Eye (tissue), 1 donor: Measurements from ENCODE around the gene ITPKC.
A peak's percentile ranks its signal among the peaks of the same experiment; 100 is the strongest.
"Not testable (repeated sequence)": the region's sequence is repeated elsewhere in the genome, so short reads cannot be mapped to it uniquely, and the experiment has no call there.

Source experiments
- DNase-seq: peaks from one replicate; pipeline ENCODE4 v3.0.0-alpha.2; 2015

The ITPKC gene

DNA sequence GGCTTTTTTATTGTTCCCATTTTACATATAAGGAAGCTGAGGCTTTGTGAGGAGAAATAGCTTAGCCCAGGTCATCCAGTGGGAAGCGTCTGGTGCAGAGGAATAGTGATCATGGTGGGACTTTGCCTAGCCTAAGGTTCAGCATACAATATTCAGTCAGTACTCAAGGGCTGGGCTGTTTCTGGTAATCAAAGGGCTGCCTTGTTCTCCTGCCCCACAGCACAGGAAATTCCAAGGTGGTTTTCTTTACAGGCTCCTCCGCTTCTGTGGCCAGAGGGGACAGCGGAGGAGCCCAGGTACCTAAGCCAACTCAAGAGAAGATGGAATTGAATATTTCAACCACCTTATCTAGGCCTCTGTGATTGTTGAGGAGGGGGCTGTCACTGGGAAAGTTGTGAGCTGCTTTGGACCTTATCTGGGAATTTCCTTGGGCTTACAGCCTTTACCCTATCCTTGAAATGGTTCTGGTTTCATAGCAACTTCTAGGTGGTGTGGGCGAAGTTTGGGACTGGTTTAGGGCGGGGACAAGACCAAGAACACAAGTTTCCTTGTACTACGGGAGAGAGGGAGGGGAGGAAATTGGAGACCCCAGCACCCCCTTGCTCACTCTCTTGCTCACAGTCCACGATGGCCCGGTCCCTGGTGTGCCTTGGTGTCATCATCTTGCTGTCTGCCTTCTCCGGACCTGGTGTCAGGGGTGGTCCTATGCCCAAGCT is 58.2 kb downstream of the ITPKC start, which contains the start of gene MIA:
Gene MIA (plus strand): TSS at position 606 of the 716 bp plus-strand sequence. CDS start 22 bp downstream, at position 628.
- no peak for DNase-seq

DNA sequence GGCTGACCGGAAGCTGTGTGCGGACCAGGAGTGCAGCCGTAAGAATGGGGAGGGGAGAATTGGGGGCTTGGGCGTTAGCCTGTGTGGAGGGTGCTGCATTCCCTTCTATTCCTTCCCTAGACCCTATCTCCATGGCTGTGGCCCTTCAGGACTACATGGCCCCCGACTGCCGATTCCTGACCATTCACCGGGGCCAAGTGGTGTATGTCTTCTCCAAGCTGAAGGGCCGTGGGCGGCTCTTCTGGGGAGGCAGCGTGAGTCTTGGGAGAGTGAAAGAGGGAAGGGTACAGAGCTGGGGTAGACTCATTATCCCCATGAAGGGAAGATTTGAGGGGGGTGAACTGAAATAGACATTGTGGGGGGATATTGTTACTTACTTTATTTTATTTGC is 58.7 kb downstream of the ITPKC start:
- DNase-seq: no peak

DNA sequence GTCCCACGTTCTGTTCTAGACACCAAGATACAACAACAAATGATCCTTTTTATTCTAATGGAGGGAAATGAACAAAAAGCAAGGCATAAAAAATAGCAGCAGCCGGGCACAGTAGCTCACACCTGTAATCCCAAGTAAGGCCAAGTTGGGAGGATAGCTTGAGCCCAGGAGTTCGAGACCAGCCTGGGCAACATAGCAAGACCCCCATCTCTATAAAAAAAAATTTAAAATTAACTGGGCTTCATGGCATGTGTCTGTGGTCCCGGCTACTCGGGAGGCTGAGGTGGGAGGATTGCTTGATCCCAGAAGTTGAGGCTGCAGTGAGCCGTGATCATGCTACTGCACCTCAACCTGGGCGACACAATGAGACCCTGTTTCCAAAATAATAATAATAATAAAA is 59.5 kb downstream of the ITPKC start:
- no peak for DNase-seq

DNA sequence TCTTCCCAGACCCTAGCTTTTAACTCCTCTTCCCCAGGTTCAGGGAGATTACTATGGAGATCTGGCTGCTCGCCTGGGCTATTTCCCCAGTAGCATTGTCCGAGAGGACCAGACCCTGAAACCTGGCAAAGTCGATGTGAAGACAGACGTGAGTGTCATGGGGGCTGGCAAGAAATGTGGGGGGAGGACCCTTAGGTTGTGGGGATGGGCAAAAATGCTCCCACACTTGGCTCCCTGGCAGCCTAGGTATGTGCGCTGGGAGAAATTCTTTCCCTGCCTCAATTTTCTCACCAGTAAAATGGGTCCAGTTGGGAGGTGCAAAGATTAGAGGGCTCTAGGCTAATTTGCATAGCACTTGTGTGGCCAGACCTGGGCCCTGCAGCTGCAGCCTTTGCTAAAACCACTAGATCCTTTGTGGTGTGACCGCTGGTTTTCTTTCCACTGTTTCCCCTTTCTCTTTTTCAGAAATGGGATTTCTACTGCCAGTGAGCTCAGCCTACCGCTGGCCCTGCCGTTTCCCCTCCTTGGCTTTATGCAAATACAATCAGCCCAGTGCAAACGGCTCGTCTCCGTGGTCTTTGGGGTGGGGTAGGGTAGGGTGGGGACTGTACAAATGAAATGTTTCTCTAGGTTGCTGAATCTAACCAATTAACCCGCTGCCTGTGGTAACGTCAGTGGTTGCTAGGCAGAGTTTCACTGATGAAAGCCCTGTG is 60.2 kb downstream of the ITPKC start:
- DNase-seq: peak; percentile 98

DNA sequence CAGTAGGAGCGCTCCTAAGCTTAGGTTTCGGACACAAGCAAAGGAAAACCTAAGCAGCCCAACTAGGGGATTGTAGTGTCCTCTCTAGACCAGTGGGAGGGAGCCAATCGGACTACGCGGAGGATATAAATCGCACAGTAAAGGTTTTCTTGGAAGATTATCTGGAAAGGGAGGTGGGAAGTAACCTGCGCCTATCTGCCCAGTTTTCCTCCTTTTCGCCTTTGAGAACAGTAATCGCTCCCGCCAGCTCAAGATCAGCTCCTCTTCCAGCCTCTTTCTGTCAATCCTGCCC is 60.7 kb downstream of the ITPKC start:
- DNase-seq: no peak

DNA sequence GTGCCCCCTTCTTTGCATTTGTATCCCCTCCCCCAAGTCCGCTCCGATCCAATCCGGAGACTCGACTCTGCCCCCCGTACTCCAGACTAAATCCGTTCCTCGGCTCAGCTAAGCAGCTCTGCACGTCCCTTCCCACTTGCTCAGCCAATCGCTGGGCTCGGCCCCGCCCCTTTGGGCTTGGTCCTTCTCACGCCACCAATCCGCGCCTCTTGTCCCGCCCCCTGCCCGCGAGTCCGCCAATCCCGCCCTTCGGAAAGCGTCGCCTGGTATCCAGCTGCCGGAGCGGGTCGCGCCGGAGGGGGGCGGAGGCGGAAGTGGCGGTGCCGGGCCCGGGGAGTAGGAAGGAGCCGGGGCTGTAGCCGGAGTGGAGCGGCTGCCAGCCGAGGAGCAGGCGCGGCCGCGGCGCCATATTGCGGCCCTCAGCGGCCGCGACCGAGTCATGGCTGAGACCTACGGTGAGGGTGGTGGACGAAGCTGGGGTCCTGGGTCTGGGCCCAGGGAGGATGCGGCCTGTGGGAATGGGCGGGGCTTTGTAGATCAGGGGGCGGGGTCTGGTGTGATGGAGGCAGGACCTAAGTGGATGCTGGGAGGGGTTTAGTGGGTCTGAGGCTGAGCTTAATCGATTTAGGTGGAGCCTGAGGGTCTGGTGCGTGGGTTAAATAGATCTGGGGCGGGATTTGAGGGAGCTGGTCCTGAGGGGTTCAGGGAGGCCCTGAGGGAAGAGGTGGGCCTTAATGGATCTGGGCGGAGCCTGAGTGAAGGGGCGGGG is 61.2 kb downstream of the ITPKC start, which contains the start of gene RAB4B:
Gene RAB4B (plus strand): TSS at position 311 of the 769 bp plus-strand sequence. CDS start 129 bp downstream, at position 440.
- DNase-seq: peak; percentile 100

DNA sequence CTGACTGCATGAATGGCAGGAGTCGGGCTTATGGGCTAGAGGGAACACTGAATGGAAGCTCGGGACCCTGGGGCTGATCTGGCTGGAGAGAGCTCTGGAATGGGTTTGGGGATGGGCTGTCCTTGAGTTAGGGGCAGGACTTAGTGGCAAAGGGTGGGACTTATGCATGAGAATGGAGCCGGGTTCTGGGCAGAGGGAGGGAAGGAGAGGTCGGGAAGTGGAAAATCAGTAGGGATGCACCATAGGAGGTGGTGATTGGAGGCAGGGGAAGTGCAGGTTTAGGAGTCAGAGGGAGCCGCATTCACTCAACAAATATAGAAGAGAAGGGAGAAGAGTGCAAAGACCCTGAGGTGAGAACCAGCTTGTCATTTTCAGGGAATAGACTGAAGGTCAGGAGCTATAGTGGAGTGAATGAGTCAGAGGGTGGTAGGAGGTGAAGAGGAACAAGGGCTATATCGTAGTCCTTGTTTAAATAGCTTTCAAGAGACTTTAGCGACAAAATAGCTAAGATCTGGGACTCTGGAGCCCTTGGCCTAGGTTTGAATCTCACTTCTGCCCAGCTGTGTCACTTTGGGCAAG is 61.9 kb downstream of the ITPKC start:
- no peak for DNase-seq

- no peak for DNase-seq
These were observed 63.7 kb downstream of the ITPKC start for GRCh38 chr19:40780582-40780981.

DNA sequence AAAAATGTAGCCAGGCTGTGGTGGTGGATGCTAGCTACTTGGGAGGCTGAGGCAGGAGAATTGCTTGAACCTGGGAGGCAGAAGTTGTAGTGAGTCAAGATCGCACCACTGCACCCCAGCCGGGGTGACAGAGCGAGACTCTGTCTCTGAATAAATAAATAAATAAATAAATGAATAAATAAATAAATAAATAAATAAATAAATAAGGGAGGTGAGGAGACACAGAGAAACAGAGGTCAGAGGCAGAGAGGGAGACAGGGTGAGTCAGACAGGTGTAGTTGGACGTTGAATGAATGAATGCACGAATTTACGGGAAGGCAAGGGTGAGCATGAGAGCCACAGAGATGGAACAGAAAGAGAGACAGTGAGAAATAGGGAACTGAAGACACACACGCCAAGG is 64.2 kb downstream of the ITPKC start:
- no peak for DNase-seq

GRCh38 chr19:40783711-40784110 is 66.8 kb downstream of the ITPKC start:
- no peak for DNase-seq

DNA sequence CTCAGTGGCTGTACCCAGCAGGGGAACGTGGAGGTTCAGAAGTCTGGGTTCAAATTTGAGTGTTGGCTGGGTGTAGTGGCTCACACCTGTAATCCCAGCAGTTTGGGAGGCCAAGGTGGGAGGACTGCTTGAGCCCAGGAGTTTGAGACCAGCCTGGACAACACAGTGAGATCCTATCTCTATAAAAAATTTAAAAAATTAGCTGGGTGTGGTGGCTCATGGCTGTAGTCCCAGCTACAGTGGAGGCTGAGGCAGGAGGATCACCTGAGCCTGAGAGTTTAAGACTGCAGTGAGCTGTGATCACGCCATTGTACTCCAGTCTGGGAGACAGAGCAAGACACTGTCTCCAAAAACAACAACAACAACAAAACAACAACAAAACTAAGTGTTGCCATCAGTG is 67.2 kb downstream of the ITPKC start:
- not testable (repeated sequence) for DNase-seq

DNA sequence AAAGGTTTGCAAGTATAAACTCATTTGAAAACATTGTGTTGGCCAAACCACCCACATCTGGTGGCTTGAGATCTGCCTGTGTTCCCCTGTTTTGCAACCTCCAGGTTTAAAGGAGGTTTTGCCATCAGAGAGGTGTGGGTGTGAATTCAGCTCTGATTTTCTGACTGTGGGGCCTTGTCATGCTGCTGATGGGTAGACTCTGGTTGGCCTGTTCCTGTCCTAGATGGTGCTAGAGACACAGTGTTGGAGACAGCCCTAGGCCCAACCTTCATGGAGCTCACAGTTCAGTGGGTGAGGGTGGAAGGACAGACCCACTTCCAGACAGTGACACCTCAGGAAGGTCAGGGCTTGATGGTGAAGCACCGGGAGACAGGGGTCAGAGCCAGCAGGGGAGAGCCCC is 68.6 kb downstream of the ITPKC start:
- DNase-seq: no peak

GRCh38 chr19:40786060-40787037 is 69.4 kb downstream of the ITPKC start:
- DNase-seq: no peak
